ENCODE data around the gene HABP2.

Gene HABP2

GRCh38 chr10:113517165-113517900, 35.5 kb upstream of the HABP2 start:
- no peak overlapping the region for H3K4me3 ChIP-seq (ENCODE audit: low read depth, low read length)
- ChIA-PET POLR2A (no interaction called here), CTCF (interaction anchor here (0.6 to 0.9 kb wide), 3 partner anchors 43 to 1047 kb away, joined by 3 to 5 read pairs (median 4); no protein-coding TSS in a partner anchor)
- H3K36me3 ChIP-seq (ENCODE audit: control insufficient read depth in 2 of 2, insufficient read depth in 1 of 2, low read length in 2 of 2): no peaks in the 10 kb centered on the region
- H3K27ac ChIP-seq (ENCODE audit: extremely low read depth, low read depth, low read length): no peak overlapping the region
- TF ChIP-seq ZNF311 (tag by site-specific recombination; IDR thresholded peaks at IDR 0.05; ENCODE audit: borderline replicate concordance): no peak
- no peak for TF ChIP-seq ZNF704 (tag by site-specific recombination; IDR thresholded peaks at IDR 0.05)
- TF ChIP-seq KLF16 (tag by site-specific recombination; IDR thresholded peaks at IDR 0.05): no peak
- TF ChIP-seq PRDM6 (tag by site-specific recombination; IDR thresholded peaks at IDR 0.05): no peak
- TF ChIP-seq ZNF398 (tag by site-specific recombination; IDR thresholded peaks at IDR 0.05): no peak
- no peak for TF ChIP-seq ZNF266 (tag by site-specific recombination; IDR thresholded peaks at IDR 0.05; ENCODE audit: low read depth)
- no peak for TF ChIP-seq TCF7L2 (IDR thresholded peaks at IDR 0.05; ENCODE audit: borderline replicate concordance, low read depth, low read length)
- no peak for TF ChIP-seq ZNF521 (tag by site-specific recombination; IDR thresholded peaks at IDR 0.05)
- no peak for TF ChIP-seq ZXDB (tag by site-specific recombination; IDR thresholded peaks at IDR 0.05)
- no peak for TF ChIP-seq ZBTB6 (tag by site-specific recombination; IDR thresholded peaks at IDR 0.05)
- TF ChIP-seq KLF7 (tag by site-specific recombination; IDR thresholded peaks at IDR 0.05; ENCODE audit: borderline replicate concordance): no peak
- TF ChIP-seq ZNF121 (tag by site-specific recombination; IDR thresholded peaks at IDR 0.05): no peak
- no peaks in the 10 kb centered on the region for H3K9me3 ChIP-seq (ENCODE audit: control insufficient read depth, insufficient read depth, low read depth, low read length)
- peaks cover 8% of the 10 kb centered on the region for H3K4me1 ChIP-seq (ENCODE audit: control insufficient read depth, insufficient read depth, low read length)

GRCh38 chr10:113517901-113518260, 35.0 kb upstream of the HABP2 start:
- Histone ChIP-seq H3K9me3 (ENCODE audit: control insufficient read depth, insufficient read depth, low read depth, low read length) (no peaks in the 10 kb centered on the region), H3K4me3 (ENCODE audit: low read depth, low read length) (no peak overlapping the region), H3K27ac (ENCODE audit: extremely low read depth, low read depth, low read length) (no peak overlapping the region), H3K4me1 (ENCODE audit: control insufficient read depth, insufficient read depth, low read length) (peaks cover 8% of the 10 kb centered on the region), H3K36me3 (ENCODE audit: control insufficient read depth in 2 of 2, insufficient read depth in 1 of 2, low read length in 2 of 2) (no peaks in the 10 kb centered on the region)
- ChIA-PET POLR2A (no interaction called here), CTCF (interaction anchor here (0.6 to 0.9 kb wide), 3 partner anchors 43 to 1176 kb away, joined by 3 to 5 read pairs (median 4); no protein-coding TSS in a partner anchor)
- TF ChIP-seq ZBTB8A (tag by site-specific recombination; IDR thresholded peaks at IDR 0.05): no peak
- TF ChIP-seq EGR2 (tag by site-specific recombination; IDR thresholded peaks at IDR 0.05; ENCODE audit: low read depth): no peak
- TF ChIP-seq ZNF449 (tag by site-specific recombination; IDR thresholded peaks at IDR 0.05): no peak
- no peak for TF ChIP-seq OSR2 (tag by site-specific recombination; IDR thresholded peaks at IDR 0.05)
- TF ChIP-seq ZFP41 (tag by site-specific recombination; IDR thresholded peaks at IDR 0.05; ENCODE audit: borderline replicate concordance): no peak
- no peak for TF ChIP-seq ZFHX2 (tag by site-specific recombination; conservative IDR thresholded peaks at IDR 0.05)
- no peak for TF ChIP-seq ZNF169 (tag by site-specific recombination; IDR thresholded peaks at IDR 0.05)
- no peak for TF ChIP-seq TCF7L2 (IDR thresholded peaks at IDR 0.05; ENCODE audit: borderline replicate concordance, low read depth, low read length)
- no peak for TF ChIP-seq ZNF664 (tag by site-specific recombination; IDR thresholded peaks at IDR 0.05)
- no peak for TF ChIP-seq ZNF785 (tag by site-specific recombination; IDR thresholded peaks at IDR 0.05)
- TF ChIP-seq ZNF350 (tag by site-specific recombination; IDR thresholded peaks at IDR 0.05): no peak

All from HEK293 (cell line).